SK-N-SH treated with all-trans-retinoic acid at 6 μM for 48 hours (cell line): ENCODE results near the gene P2RX5.

Experiments used
- CSDC2 ChIP-seq: fragments of 250-450 bp; sonication (Bioruptor Pico); IDR thresholded peaks from 2 replicates; pipeline ENCODE4 v1.5.0; 2020; ENCODE audit warnings: mild to moderate bottlenecking, moderate library complexity
- RARB ChIP-seq: fragments of 250-450 bp; sonication (Bioruptor Pico); IDR thresholded peaks from 2 replicates; pipeline ENCODE4 v1.8.0; 2021; ENCODE audit warnings: mild to moderate bottlenecking, moderate library complexity

- no peak for TF ChIP-seq RARB (CRISPR knock-in tag)
- TF ChIP-seq CSDC2 (CRISPR knock-in tag): no peak
Observed at GRCh38 chr17:3732210-3732621, 36.3 kb upstream of the P2RX5 start.
